ENCODE results near the gene CCNB1.
A peak's percentile ranks its signal among the peaks of the same experiment; 100 is the strongest.
"Not testable (repeated sequence)": the region's sequence is repeated elsewhere in the genome, so short reads cannot be mapped to it uniquely, and the experiment has no call there.

CCNB1 gene

DNA sequence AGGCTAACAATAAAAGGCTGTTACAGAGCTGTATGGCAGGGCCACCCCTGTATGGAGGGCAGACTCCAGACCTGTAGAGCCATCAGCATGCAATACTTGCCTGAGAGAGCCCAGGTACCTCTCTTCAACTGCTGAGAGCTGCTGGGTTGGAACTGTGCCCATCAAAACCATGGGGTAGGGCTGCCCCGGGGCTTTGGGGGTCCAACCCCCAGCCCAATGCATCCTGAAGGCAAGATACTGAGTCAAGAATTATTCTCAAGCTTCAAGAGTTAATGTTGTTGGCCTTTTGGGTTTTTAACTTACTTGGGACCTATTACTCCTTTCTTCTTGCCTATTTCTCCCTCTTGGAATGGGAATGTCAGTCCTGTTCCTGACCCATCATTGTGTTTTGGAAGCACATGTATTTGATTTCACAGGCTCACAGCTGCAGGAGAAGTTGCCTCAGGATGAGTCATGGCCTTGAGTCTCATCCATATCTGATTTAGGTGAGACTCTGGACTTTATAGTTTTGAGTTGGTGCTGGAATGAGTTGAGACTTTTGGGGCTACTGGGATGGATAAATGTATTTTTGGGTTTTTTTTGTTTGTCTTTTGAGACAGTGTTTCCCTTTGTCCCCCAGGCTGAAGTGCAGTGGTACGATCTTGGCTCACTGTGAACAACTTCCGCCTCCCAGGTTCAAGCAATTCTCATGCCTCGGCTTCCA, 46.7 kb downstream of the CCNB1 start:
- Histone ChIP-seq H3K4me3 (ENCODE audit: extremely low read depth, insufficient read depth, low read length, poor library complexity, severe bottlenecking) (no peak overlapping the region), H3K4me1 (ENCODE audit: control insufficient read depth, insufficient read depth, low read length, poor library complexity, severe bottlenecking) (peaks cover 6% of the 10 kb centered on the region), H3K27ac (ENCODE audit: low read depth, low read length, severe bottlenecking) (no peak overlapping the region), H3K36me3 (ENCODE audit: control insufficient read depth, insufficient read depth, low read length) (peaks cover 23% of the 10 kb centered on the region), H3K9me3 (ENCODE audit: control insufficient read depth, low read length) (no peaks in the 10 kb centered on the region)
- WGBS, 2 experiments (ENCODE audit: insufficient coverage in 2 of 2), result 97 to 100% methylated on average over 3 of the region's 4 CpGs

DNA sequence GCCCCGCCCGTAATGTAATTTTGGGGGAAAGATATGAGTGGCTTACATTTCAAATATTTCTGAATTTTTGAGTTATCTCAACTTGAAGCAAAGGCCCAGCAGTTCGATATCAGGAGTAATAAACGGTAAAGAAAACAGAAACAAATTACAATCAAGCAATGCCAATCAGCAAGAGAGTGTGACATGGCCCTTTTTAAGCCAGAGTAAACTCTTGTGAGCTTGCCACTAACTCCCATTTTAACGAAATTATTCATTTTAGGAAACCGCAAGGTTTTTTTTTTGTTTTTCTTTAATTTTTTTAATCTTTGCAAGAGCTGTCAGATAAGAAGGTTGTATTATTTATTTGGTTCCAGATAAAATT, 50.2 kb downstream of the CCNB1 start:
- no peak overlapping the region for H3K27ac ChIP-seq (ENCODE audit: low read depth, low read length, severe bottlenecking)
- peaks cover 18% of the 10 kb centered on the region for H3K36me3 ChIP-seq (ENCODE audit: control insufficient read depth, insufficient read depth, low read length)
- peaks cover 6% of the 10 kb centered on the region for H3K4me1 ChIP-seq (ENCODE audit: control insufficient read depth, insufficient read depth, low read length, poor library complexity, severe bottlenecking)
- 94 to 100% methylated on average over 3 to 4 of the region's 6 CpGs for WGBS, 2 experiments (ENCODE audit: insufficient coverage in 2 of 2)
- H3K9me3 ChIP-seq (ENCODE audit: control insufficient read depth, low read length), result peaks cover 9% of the 10 kb centered on the region
- peak overlapping the region; percentile 85 for H3K4me3 ChIP-seq (ENCODE audit: extremely low read depth, insufficient read depth, low read length, poor library complexity, severe bottlenecking)

DNA sequence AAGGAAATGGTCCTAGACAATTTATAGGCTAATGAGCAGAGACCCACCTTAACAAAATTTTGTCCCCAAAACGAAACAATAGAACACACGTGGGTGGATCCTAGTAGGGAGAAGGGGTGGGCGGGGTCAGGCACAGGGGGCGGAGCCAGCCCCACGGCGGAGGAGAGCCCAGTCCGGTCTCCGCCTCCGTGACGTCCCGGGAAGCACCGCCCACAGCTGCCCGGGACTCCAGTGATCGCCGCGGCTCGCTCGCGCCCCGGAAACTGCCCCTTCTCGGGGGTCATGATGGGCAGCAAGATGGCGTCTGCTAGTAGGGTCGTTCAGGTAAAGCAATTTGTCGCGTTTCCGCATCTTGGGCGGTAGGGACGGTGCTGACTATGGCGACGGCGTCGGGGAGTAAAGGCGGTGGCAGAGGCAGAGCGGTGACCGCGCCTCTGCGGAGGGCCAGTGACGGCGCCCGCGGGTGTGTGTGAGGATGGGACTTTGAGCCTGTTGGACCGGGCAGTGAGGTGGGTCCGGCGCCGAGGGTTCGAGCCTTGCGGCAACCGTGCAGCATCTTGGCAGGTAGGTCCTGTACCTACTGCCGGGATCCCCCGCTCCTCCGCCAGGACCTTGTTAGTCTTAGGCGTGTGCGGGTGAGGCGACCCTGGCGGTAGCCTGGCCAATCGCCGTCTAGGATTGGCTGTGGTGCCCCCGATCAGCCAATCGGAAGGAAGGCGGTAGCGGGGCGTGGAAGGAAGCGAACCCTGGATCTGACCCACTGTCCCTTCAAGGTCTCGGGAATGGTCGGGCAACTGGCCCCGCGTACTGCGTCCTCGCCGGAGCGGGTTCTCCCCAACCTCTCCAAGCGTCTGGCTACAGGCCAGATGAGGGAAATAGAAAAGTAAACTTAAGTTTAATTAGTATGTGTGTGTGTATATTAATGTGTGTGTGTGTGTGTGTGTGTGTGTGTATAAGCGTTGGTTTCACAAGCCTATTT, 50.9 kb downstream of the CCNB1 start:
- Histone ChIP-seq H3K4me3 (ENCODE audit: extremely low read depth, insufficient read depth, low read length, poor library complexity, severe bottlenecking) (peak overlapping the region; percentile 85), H3K9me3 (ENCODE audit: control insufficient read depth, low read length) (peaks cover 9% of the 10 kb centered on the region), H3K36me3 (ENCODE audit: control insufficient read depth, insufficient read depth, low read length) (peaks cover 16% of the 10 kb centered on the region), H3K27ac (ENCODE audit: low read depth, low read length, severe bottlenecking) (peak overlapping the region; percentile 76), H3K4me1 (ENCODE audit: control insufficient read depth, insufficient read depth, low read length, poor library complexity, severe bottlenecking) (peaks cover 6% of the 10 kb centered on the region)
- WGBS, 2 experiments (ENCODE audit: insufficient coverage in 2 of 2), result 0% methylated on average over 50 to 56 of the region's 73 CpGs

DNA sequence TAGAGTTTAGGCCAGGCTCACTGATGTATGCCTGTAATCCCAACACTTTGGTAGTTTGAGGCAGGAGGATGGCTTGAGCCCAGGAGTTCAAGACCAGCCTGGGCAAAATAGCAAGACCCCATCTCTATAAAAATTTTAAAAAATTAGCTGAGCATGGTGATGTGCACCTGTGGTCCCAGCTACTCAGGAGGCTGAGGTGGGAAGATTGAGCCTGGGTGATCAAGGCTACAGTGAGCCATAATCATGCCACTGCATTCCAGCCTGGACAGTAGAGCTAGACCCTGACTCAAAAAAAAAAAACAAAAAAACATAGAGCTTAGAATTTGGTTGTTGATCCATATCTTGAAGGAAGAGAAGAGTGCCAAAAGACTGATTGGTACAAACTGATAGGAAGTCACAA, 53.0 kb downstream of the CCNB1 start:
- no peak overlapping the region for H3K4me3 ChIP-seq (ENCODE audit: extremely low read depth, insufficient read depth, low read length, poor library complexity, severe bottlenecking)
- H3K27ac ChIP-seq (ENCODE audit: low read depth, low read length, severe bottlenecking), result no peak overlapping the region
- no peaks in the 10 kb centered on the region for H3K4me1 ChIP-seq (ENCODE audit: control insufficient read depth, insufficient read depth, low read length, poor library complexity, severe bottlenecking)
- H3K36me3 ChIP-seq (ENCODE audit: control insufficient read depth, insufficient read depth, low read length), result peaks cover 20% of the 10 kb centered on the region
- H3K9me3 ChIP-seq (ENCODE audit: control insufficient read depth, low read length), result peaks cover 9% of the 10 kb centered on the region

DNA sequence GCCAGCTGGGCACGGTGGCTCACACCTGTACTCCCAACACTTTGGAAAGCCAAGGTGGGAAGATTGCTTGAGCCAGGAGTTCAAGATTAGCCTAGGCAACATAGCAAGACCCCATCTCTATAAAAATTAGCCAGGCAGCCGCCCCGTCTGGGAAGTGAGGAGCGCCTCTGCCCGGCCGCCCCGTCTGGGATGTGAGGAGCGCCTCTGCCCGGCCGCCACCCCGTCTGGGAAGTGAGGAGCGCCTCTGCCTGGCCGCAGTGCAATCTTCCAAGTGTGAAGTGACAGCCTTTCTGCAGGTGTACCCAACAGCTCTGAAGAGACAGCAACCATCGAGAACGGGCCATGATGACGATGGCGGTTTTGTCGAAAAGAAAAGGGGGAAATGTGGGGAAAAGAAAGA, 53.4 kb downstream of the CCNB1 start:
- not testable (repeated sequence) for H3K4me1 ChIP-seq (ENCODE audit: control insufficient read depth, insufficient read depth, low read length, poor library complexity, severe bottlenecking); H3K4me3 ChIP-seq (ENCODE audit: extremely low read depth, insufficient read depth, low read length, poor library complexity, severe bottlenecking); H3K9me3 ChIP-seq (ENCODE audit: control insufficient read depth, low read length); H3K27ac ChIP-seq (ENCODE audit: low read depth, low read length, severe bottlenecking)
- H3K36me3 ChIP-seq (ENCODE audit: control insufficient read depth, insufficient read depth, low read length), result peaks cover 20% of the 10 kb centered on the region
- WGBS, 2 experiments (ENCODE audit: insufficient coverage in 2 of 2), result 89 to 98% methylated on average over 1 to 13 of the region's 18 CpGs

DNA sequence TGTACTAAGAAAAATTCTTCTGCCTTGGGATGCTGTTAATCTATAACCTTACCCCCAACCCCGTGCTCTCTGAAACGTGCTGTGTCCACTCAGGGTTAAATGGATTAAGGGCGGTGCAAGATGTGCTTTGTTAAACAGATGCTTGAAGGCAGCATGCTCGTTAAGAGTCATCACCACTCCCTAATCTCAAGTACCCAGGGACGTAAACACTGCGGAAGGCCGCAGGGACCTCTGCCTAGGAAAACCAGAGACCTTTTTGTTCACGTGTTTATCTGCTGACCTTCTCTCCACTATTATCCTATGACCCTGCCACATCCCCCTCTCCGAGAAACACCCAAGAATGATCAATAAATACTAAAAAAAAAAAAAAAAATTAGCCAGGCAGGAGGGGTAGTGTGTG, 53.9 kb downstream of the CCNB1 start:
- H3K4me1 ChIP-seq (ENCODE audit: control insufficient read depth, insufficient read depth, low read length, poor library complexity, severe bottlenecking); H3K27ac ChIP-seq (ENCODE audit: low read depth, low read length, severe bottlenecking); H3K4me3 ChIP-seq (ENCODE audit: extremely low read depth, insufficient read depth, low read length, poor library complexity, severe bottlenecking); H3K9me3 ChIP-seq (ENCODE audit: control insufficient read depth, low read length): not testable (repeated sequence)
- no CpG with 5 or more reads among the region's 9 CpGs for WGBS, 2 experiments (ENCODE audit: insufficient coverage in 2 of 2)
- H3K36me3 ChIP-seq (ENCODE audit: control insufficient read depth, insufficient read depth, low read length), result peaks cover 20% of the 10 kb centered on the region

DNA sequence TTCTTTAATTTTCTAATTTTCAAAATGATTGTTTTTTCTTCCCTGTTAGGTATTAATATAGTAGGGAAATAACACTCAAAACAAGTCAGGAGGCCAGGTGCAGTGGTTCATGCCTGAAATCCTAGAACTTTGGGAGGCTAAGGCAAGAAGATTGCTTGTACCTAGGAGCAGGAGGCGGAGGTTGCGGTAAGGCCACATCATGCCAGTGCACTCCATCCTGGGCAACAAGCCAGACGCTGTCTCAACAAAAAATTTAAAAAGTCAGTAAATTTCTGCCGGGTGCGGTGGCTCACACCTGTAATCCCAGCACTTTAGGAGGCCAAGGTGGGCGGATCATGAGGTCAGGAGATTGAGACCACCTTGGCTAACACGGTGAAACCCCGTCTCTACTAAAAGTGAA, 57.6 kb downstream of the CCNB1 start:
- H3K27ac ChIP-seq (ENCODE audit: low read depth, low read length, severe bottlenecking), result no peak overlapping the region
- H3K4me3 ChIP-seq (ENCODE audit: extremely low read depth, insufficient read depth, low read length, poor library complexity, severe bottlenecking), result no peak overlapping the region
- H3K9me3 ChIP-seq (ENCODE audit: control insufficient read depth, low read length), result peaks cover 6% of the 10 kb centered on the region
- 96 to 97% methylated on average over 8 of the region's 8 CpGs for WGBS, 2 experiments (ENCODE audit: insufficient coverage in 2 of 2)
- peaks cover 34% of the 10 kb centered on the region for H3K36me3 ChIP-seq (ENCODE audit: control insufficient read depth, insufficient read depth, low read length)
- no peaks in the 10 kb centered on the region for H3K4me1 ChIP-seq (ENCODE audit: control insufficient read depth, insufficient read depth, low read length, poor library complexity, severe bottlenecking)

DNA sequence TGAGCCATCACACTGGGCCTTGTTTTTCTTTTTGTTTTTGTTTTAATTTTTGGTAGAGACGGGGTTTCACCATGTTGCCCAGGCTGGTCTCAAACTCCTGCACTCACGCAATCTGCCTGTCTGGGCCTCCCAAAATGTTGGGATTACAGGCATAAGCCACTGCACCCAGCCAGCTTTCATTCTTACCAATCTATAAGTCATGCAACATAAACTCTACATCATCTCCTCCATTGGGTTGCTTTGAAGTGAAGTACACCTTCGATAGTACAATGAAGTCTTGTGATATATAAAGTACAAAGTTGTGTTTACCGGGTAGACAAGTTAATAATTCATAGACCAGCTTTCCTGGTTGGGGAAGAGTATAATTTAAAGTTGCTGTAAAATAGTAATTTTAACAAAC, 58.9 kb downstream of the CCNB1 start:
- no peaks in the 10 kb centered on the region for H3K4me1 ChIP-seq (ENCODE audit: control insufficient read depth, insufficient read depth, low read length, poor library complexity, severe bottlenecking)
- 98 to 100% methylated on average over 2 to 4 of the region's 4 CpGs for WGBS, 2 experiments (ENCODE audit: insufficient coverage in 2 of 2)
- no peak overlapping the region for H3K4me3 ChIP-seq (ENCODE audit: extremely low read depth, insufficient read depth, low read length, poor library complexity, severe bottlenecking)
- peaks cover 25% of the 10 kb centered on the region for H3K36me3 ChIP-seq (ENCODE audit: control insufficient read depth, insufficient read depth, low read length)
- H3K9me3 ChIP-seq (ENCODE audit: control insufficient read depth, low read length), result no peaks in the 10 kb centered on the region
- no peak overlapping the region for H3K27ac ChIP-seq (ENCODE audit: low read depth, low read length, severe bottlenecking)

Data from mesodermal cell (in vitro differentiated cells).